Kasumi-1 (cell line): ENCODE results near the gene SORCS1.
"Not testable (repeated sequence)": the region's sequence is repeated elsewhere in the genome, so short reads cannot be mapped to it uniquely, and the experiment has no call there.

ENCODE experiments used
- DNase-seq, 2 experiments: peaks; one replicate each; lab custom pipeline; 2025; lab: John Stamatoyannopoulos, UW

SORCS1 gene

GRCh38 chr10:107051769-107052168 lies 112.7 kb downstream of the SORCS1 start:
- no peak for DNase-seq

- no peak for DNase-seq
Measured at GRCh38 chr10:107043461-107043860, 121.0 kb downstream of the SORCS1 start.

- DNase-seq, result no peak
Measured at GRCh38 chr10:107037192-107038122, 127.0 kb downstream of the SORCS1 start.

- DNase-seq, result no peak
Measured at GRCh38 chr10:107033799-107034422, 130.6 kb downstream of the SORCS1 start.

- peak in 1 of 2 experiments; percentile 12 for DNase-seq
Measured at GRCh38 chr10:107032700-107033401, 131.7 kb downstream of the SORCS1 start.

- DNase-seq, result peak; percentile 86 to 92
Measured at GRCh38 chr10:107031931-107032699, 132.4 kb downstream of the SORCS1 start.

- DNase-seq, result peak; percentile 96 to 98
Measured at GRCh38 chr10:107028236-107028635, 136.3 kb downstream of the SORCS1 start.

- no peak for DNase-seq
Measured at GRCh38 chr10:107025676-107026075, 138.8 kb downstream of the SORCS1 start.

- DNase-seq, result not testable (repeated sequence)
Measured at GRCh38 chr10:107024033-107024432, 140.5 kb downstream of the SORCS1 start.

GRCh38 chr10:107022600-107023354 lies 141.7 kb downstream of the SORCS1 start:
- DNase-seq, result no peak

GRCh38 chr10:107019154-107019553 lies 145.4 kb downstream of the SORCS1 start:
- DNase-seq, result no peak

- DNase-seq, result no peak
Measured at GRCh38 chr10:107013258-107014006, 151.1 kb downstream of the SORCS1 start.

- no peak for DNase-seq
Measured at GRCh38 chr10:107011992-107012391, 152.5 kb downstream of the SORCS1 start.

GRCh38 chr10:107011105-107011504 lies 153.4 kb downstream of the SORCS1 start:
- peak; percentile 21 to 27 for DNase-seq

GRCh38 chr10:107010531-107010930 lies 154.0 kb downstream of the SORCS1 start:
- no peak for DNase-seq

- DNase-seq, result no peak
Measured at GRCh38 chr10:107004362-107004761, 160.1 kb downstream of the SORCS1 start.

- DNase-seq, result no peak
Measured at GRCh38 chr10:107002068-107002467, 162.4 kb downstream of the SORCS1 start.

- DNase-seq, result no peak
Measured at GRCh38 chr10:106999118-106999707, 165.3 kb downstream of the SORCS1 start.

- peak; percentile 93 to 94 for DNase-seq
Measured at GRCh38 chr10:106997721-106998120, 166.8 kb downstream of the SORCS1 start.

- no peak for DNase-seq
Measured at GRCh38 chr10:106996510-106996909, 168.0 kb downstream of the SORCS1 start.
